GM06990 (cell line): ENCODE data around the gene CYP2E1.
"Not testable (repeated sequence)": the region's sequence is repeated elsewhere in the genome, so short reads cannot be mapped to it uniquely, and the experiment has no call there.

Source experiments
- DNase-seq: peaks from one replicate; pipeline ENCODE4 v3.0.0-alpha.2; 2011; ENCODE audit not compliant: insufficient read length; ENCODE audit errors: extremely low read depth
- H3K27me3 ChIP-seq: replicated peaks from 2 replicates; pipeline ENCODE4 v1.6.0; 2011; ENCODE audit warnings: low read length; ENCODE audit not compliant: control insufficient read depth, insufficient read depth
- H3K36me3 ChIP-seq: 2 replicates; pipeline ENCODE4 v1.5.1; 2011; ENCODE audit warnings: low read length; ENCODE audit not compliant: control insufficient read depth, insufficient read depth
- H3K4me3 ChIP-seq: replicated peaks from 2 replicates; pipeline ENCODE4 v1.5.1; 2011; ENCODE audit warnings: low read depth, mild to moderate bottlenecking, control low read depth, low read length
- CTCF ChIP-seq: IDR thresholded peaks from 2 replicates; pipeline ENCODE4 v1.5.1; 2011; ENCODE audit warnings: low read length, control low read depth, mild to moderate bottlenecking, inconsistent platforms; ENCODE audit not compliant: insufficient read depth, poor library complexity, severe bottlenecking

CYP2E1 gene

DNA sequence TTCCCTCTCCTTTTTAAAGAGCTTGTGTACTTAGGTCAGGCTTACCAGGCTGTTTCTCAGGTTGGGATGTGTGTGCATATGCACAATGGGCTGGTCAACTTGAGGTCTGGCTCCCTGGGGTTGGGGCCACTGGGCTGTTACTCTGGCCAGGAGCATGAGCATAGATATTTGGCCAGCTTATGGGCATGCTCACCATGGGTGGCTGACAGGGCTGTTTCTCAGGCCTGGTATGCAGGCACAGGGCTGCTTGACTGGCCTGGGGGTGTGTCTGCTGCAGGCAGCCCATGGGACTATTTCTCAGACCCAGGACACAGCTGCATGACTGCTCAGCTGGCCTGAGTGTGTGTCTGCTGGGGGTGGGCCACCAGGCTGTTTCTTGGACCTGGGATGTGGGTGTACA, 38.8 kb upstream of the CYP2E1 start:
- Histone ChIP-seq H3K4me3 (no peak overlapping the region), H3K27me3 (no peaks in the 10 kb centered on the region), H3K36me3 (no peaks in the 10 kb centered on the region)
- DNase-seq: no peak
- no peak for TF ChIP-seq CTCF

GRCh38 chr10:133489816-133490588, 37.2 kb upstream of the CYP2E1 start:
- Histone ChIP-seq H3K4me3 (no peak overlapping the region), H3K27me3 (no peaks in the 10 kb centered on the region), H3K36me3 (no peaks in the 10 kb centered on the region)
- peak; percentile 45 for DNase-seq
- no peak for TF ChIP-seq CTCF

- H3K36me3 ChIP-seq, H3K27me3 ChIP-seq, H3K4me3 ChIP-seq, DNase-seq: not testable (repeated sequence)
Measured at GRCh38 chr10:133493562-133493961, 33.6 kb upstream of the CYP2E1 start.

- not testable (repeated sequence) for H3K27me3 ChIP-seq, H3K4me3 ChIP-seq, H3K36me3 ChIP-seq, DNase-seq
- TF ChIP-seq CTCF: peak; percentile 43
Measured at GRCh38 chr10:133497363-133497762, 29.8 kb upstream of the CYP2E1 start.

DNA sequence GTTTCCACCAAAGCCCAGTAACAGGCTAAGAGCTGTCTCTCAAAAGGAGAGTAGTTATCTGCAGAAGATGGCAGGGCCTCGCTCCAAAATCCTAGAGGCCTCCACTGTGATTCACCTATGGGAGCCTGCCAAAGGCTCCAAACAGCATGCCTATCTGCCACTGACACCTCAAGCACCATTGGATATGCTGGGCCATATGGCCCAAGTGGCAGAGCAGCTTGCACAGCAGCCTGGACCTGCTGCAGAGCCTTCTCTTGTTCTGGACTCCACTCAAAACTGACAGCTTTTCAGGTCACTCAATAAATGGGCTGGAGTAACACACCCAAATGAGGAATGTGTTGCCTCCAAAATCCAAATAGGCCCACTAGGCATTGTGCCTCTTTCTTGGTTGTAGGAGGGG, 28.0 kb upstream of the CYP2E1 start:
- not testable (repeated sequence) for H3K4me3 ChIP-seq, H3K27me3 ChIP-seq, H3K36me3 ChIP-seq, DNase-seq

GRCh38 chr10:133500897-133501296, 26.3 kb upstream of the CYP2E1 start:
- not testable (repeated sequence) for H3K36me3 ChIP-seq, DNase-seq, H3K27me3 ChIP-seq, H3K4me3 ChIP-seq

DNA sequence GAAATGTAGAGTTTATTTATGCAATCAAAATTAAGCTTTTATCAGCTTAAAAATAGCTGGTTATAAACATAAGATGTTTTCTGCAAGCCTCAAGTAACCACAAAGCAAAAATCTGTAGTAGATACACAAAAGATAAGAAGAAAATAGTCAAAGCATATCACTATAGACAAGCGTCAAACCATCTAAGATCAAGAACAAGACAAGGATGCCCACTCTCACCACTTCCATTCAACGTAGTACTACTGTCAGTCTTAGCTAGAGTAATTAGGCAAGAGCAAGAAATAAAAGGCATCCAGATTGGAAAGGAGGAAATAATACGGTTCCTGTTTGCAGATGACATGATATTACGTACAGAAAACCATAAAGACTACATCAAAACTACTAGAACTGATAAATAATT, 17.5 kb upstream of the CYP2E1 start:
- no peaks in the 10 kb centered on the region for H3K36me3 ChIP-seq
- no peak for DNase-seq
- no peaks in the 10 kb centered on the region for H3K27me3 ChIP-seq
- no peak for TF ChIP-seq CTCF
- H3K4me3 ChIP-seq: no peak overlapping the region
